OCI-M2 (cell line): ENCODE results near the gene NUMB.
"Not testable (repeated sequence)": the region's sequence is repeated elsewhere in the genome, so short reads cannot be mapped to it uniquely, and the experiment has no call there.

Experiments used
- DNase-seq: peaks from one replicate; lab custom pipeline; 2025; ENCODE audit not compliant: unreplicated experiment; lab: John Stamatoyannopoulos, UW

Gene NUMB

GRCh38 chr14:73423092-73423491 is 35.3 kb downstream of the NUMB start:
- DNase-seq = not testable (repeated sequence)

GRCh38 chr14:73422515-73422914 is 35.8 kb downstream of the NUMB start:
- no peak for DNase-seq

GRCh38 chr14:73418227-73418626 is 40.1 kb downstream of the NUMB start:
- DNase-seq = no peak

GRCh38 chr14:73406248-73406647 is 52.1 kb downstream of the NUMB start:
- DNase-seq = not testable (repeated sequence)

DNA sequence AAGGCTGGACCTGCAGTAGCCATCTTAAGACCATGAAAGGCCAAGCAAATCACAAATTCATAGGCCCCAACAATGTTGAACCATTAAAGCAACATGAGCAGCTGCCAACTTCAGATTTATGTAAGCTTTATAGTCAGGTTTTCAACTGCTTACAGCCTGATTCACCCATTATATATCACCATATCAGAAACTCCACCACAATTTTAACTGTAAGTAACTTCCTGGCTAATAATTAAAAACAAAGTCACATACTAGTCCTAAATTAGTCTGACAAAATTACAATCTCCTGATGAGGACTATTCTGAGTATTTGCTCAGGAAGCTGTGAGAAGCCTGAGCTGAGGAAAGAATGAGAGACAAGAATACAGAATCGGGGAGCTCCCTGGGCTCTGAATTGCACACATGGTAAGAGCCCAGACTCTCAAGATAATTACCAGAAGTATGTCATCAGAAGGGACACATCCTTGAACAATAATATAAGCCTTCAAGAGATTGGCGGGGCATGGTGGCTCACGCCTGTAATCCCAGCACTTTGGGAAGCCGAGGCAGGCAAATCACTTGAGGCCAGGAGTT is 55.1 kb downstream of the NUMB start:
- DNase-seq = no peak

GRCh38 chr14:73402579-73402978 is 55.8 kb downstream of the NUMB start:
- DNase-seq = no peak

GRCh38 chr14:73397810-73398209 is 60.5 kb downstream of the NUMB start:
- no peak for DNase-seq

DNA sequence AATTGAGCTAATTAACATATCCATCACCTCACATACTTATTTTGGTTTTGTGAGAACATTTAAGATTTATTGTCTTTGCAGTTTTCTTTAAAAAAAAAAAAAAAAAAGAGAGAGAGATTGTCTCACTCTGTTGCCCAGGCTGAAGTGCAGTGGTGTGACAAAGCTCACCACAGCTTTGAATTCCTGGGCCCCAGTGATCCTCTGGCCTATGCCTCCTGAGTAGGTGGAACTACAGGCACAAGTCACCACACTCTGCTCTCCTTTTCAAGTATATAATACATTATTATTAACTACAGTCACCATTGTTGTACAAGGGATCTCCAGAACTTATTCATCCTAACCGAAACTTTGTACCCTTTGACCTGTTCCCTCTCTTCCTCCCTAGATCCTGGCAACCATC is 64.0 kb downstream of the NUMB start:
- no peak for DNase-seq

DNA sequence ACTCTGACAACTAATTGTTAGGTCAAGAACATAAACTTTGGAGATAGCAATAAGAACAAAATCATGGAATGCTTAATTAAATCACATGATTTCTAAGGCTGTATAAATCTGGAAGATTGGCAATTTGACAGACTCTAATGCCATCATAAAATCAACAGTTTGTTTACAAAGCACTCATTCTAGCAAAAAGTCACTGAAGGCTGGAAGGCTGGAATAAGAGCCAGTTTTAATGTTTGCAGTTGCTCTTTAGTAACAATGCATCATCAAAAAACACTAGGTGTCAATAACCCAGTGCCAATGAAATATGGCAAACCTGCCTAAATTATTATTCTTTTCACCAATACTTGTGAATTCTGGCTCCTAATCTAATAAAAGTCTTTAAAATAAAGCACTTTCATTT is 65.0 kb downstream of the NUMB start:
- DNase-seq = no peak

GRCh38 chr14:73392329-73393257 is 65.8 kb downstream of the NUMB start:
- no peak for DNase-seq

- not testable (repeated sequence) for DNase-seq
Observed at GRCh38 chr14:73387860-73388259, 70.5 kb downstream of the NUMB start.

GRCh38 chr14:73386342-73386741 is 72.0 kb downstream of the NUMB start:
- no peak for DNase-seq

DNA sequence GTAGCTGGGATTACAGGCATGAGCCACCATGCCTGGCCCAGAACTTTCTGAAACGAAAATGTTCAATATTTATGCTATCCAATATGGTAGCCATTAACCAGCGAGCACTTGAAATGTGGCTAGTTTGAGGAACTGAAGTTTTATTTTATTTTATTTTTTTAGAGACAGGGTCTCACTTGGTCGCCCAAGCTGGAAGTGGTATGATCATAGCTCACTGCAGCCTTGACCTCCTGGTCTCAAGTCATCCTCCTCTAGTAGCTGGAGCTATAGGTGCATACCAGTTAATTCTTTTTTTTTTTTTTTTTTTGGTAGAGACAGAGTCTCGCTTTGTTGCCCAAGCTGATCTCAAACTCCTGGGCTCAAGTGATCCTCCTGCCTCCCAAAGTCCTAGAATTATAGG is 73.3 kb downstream of the NUMB start:
- not testable (repeated sequence) for DNase-seq

- DNase-seq = no peak
Observed at GRCh38 chr14:73383356-73383755, 75.0 kb downstream of the NUMB start.

GRCh38 chr14:73381380-73382013 is 76.8 kb downstream of the NUMB start:
- no peak for DNase-seq

DNA sequence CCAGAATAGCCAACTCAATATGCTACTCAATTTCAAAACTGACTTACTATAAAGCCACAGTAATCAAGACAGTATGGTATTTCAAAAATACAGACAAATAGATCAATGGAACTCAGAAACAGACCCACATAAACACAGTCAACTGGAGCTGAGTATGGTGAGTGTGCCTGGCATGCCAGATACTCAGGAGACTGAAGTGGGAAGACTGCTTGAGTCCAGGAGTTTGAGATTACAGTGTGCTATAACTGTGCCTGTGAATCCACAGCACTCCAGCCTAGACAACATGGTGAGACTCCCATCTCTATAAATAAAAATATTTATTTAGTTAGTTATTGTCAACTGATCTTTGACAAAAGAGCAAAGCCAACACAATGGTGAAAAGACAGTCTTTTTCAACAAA is 81.8 kb downstream of the NUMB start:
- no peak for DNase-seq

DNA sequence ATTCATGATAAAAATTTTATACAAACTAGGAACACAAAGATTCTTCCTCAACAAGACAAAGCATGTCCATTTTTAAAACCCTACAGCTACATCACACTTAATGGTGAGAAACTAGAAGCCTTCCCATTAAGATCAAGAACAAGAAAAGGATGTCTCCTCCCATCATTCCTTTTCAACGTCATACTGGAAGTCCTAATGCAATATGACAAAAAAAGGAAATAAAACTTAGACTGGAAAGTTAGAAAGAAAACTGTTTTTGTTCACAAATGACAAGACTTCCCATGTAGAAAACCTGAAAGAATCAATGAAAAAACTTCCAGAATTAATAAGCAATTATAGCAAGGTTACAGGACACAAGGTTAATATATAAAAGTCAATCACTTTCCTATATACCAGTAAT is 82.5 kb downstream of the NUMB start:
- DNase-seq = no peak

DNA sequence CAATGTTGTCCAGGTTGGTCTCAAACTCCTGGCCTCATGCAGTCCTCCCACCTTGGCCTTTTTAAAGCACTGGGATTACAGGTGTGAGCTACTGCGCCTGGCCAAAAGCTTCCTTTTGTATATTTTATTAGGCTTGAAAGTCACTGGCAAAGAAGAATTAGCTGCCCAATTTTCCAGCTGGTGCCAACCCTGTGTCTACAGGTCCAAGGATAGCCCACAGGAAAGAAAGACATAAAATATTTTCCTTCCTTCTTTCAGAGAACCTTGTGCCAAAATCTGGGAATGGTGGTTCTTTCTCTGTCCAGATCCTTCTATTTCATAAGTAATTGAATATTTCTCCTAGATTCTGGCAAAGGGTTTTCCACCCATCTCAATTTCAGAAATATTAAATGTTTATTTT is 84.1 kb downstream of the NUMB start:
- no peak for DNase-seq

- DNase-seq = no peak
Observed at GRCh38 chr14:73372529-73372928, 85.8 kb downstream of the NUMB start.

- DNase-seq = no peak
Observed at GRCh38 chr14:73370561-73370960, 87.8 kb downstream of the NUMB start.

DNA sequence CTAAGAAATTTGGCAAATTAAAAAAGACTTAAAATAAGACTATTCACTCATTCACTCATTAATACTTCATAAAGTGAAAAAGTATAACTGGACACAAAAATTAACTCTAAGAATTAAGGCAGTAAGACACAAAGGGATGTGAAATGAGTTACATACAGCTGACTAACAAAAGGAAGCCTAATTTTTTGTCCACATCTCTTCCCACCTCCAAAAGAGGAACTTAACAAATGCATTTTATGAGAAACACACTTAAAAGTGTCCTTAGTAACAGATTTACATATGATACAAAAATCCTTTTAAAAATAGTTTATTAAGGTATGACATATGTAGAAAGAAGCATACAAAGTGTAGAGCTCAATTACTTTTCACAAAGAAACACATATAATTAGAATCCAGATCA is 88.9 kb downstream of the NUMB start:
- DNase-seq = no peak

- DNase-seq = no peak
Observed at GRCh38 chr14:73368616-73369015, 89.7 kb downstream of the NUMB start.
